CD4-positive, alpha-beta T cell treated with Interleukin-12 subunit alpha and Interleukin-12 subunit beta, for 1 hour (primary cell): ENCODE data around the gene SLC6A18.

ENCODE experiments used
- DNase-seq: peaks from one replicate; pipeline ENCODE4 v3.0.0-alpha.2; 2020

The SLC6A18 gene

DNA sequence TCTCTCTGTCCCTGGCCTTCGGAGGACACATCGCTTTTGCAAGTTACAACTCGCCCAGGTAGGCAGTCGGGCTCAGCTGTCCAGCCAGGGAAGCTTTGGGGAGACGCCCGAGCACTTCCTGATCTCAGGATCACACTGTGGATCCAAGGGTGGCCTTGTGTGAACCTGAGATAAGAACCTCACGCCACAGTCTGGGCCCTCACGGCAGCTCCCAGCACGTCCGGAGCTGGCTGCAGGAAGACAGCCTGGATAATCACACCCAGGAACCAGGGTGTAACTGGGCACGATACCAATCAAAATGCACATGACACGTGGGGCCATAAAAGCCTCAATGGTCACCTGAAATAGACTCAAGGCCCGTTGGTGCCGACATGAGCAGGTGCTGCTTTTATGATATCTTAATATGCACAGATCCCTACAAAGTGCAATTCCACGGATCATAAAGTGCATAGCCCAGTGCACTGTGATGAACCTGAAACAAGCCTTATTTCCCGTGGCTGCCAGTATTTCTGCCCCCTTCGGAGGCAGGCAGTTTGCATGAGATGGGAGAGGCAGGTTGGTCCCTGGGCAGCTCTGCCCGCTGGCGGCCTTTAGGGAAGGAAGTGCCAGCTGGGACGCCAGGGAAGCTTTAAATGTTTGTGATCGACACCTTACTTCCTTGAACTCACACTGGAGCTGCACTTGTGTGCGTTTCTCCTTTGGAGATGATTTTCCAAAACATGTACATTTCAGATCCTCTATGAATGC lies 14.5 kb downstream of the SLC6A18 start:
- no peak for DNase-seq

DNA sequence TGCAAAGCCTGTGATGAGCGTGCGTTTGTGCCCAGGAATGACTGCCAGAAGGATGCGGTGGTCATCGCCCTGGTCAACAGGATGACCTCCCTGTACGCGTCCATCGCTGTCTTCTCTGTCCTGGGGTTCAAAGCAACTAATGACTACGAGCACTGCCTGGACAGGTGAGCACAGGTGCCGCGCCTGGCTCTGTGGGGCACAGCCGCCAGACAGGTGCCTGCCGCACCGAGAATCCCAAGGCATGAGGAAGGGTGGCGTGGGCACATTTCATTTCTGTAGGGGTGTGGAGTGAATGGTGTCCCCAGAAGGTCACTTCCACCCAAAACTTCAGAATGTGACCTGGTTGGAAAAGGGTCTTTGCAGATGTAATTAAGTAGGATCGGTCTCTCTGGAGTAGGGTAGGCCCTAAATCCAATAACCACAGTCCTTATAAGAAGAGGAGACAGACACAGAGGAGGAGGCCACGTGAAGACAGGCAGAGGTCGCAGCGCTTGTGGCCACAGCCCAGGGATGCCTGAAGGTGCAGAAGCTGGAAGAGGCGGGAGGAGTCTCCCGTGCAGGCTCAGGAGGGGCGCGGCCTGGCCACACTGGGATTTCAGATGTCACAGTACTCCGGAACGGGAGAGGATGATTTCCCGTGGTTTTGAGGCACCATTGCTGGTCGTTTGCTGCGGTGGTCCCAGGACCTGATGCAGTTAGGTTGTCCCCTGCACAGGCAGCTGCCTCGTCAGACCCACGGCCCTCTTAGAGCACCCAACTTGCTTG lies 15.5 kb downstream of the SLC6A18 start:
- DNase-seq: no peak

DNA sequence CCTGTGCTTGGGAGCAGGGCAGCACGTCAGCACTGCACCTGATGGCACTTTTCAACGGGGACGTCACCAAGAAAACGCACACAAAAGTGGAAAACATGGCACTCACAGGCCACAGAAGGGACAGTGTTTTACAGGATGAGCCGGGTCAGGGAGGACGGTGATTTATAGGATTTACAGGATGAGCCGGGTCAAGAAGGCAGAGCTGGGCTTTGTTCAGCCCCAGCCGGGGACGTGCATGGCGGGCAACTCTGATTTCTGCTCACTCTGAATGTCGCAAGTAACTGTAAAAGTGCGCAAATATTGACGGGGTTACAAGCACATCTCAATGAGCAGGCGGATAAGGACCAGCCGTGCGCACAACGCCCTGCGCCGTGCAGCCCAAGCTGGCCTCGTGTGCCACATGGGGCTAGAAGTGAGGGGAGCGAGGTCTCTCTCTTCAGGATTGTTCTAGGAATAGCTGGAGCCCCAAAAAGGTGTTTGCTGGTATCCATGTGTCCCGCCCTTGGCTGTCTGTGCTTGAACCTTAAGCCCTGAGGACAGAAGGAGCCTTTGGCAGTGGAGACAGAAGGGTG lies 16.4 kb downstream of the SLC6A18 start:
- no peak for DNase-seq

DNA sequence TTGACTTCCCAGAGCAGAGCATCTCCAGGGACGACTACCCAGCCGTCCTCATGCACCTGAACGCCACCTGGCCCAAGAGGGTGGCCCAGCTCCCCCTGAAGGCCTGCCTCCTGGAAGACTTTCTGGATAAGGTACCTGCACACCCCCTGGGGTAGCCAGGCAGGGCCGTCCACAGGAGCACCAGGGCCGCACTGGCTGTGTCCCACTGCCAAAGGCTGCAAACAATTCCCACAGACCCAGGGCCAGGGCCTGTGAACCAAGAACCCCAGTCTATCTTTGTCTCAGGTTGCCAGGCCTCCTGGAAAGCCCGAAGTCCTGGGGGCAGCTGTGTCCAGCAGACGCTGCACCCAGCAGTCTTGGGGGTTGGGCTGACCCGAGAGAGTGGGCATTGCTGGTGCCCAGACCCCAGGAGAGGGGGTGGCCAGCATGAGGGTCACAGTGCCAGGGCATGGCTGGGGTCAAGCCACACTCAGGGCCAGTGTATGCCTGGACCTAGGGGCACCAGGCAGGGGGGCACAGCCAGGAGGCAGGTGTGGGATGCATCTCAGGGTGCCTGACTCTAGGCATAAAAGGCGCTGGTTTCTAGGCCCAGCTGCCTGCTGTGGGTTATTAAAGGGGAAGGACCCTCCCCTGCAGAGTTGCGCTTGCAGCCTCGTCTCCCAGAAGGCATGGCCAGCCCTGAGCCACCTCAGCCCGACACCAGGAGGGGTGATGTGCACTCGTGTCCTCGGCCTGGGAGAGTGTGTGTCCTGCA lies 17.7 kb downstream of the SLC6A18 start:
- DNase-seq: no peak

DNA sequence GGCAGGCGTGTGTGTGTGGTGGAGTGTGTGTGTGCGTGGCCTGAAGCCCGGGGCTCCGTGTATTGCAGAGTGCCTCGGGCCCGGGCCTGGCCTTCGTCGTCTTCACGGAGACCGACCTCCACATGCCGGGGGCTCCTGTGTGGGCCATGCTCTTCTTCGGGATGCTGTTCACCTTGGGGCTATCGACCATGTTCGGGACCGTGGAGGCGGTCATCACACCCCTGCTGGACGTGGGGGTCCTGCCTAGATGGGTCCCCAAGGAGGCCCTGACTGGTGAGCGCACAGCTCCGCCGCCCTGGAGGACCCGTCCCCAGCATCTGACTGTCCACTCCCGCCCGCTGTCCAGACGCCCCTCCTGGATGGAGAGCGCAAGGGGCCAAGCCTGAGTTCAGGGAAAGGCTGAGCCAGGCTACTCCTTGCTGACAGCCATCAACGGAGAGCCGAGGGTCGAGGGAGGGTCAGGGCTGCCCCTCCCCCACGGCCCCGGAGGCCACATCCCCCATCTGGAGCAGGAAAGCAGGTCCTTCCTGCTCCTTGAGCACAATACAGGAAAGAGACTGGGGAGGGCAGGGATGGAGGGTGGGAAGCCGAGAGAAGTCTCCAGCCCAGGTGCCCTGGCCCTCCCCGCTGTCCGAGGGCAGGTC lies 18.4 kb downstream of the SLC6A18 start:
- no peak for DNase-seq

DNA sequence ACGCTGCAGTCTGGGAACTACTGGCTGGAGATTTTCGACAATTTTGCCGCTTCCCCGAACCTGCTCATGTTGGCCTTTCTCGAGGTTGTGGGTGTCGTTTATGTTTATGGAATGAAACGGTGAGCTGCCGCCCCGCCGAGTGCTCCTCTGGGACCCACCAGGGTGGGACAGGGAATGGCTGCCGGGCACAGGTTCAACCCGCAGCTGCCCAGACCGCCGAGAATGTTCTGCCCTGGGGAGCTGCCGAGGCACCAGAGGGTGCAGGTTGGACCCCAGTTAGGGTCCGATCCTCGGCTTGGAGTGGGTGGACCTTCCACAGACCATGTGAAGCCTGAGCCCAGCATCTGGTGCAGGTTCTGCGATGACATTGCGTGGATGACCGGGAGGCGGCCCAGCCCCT lies 19.1 kb downstream of the SLC6A18 start:
- no peak for DNase-seq

DNA sequence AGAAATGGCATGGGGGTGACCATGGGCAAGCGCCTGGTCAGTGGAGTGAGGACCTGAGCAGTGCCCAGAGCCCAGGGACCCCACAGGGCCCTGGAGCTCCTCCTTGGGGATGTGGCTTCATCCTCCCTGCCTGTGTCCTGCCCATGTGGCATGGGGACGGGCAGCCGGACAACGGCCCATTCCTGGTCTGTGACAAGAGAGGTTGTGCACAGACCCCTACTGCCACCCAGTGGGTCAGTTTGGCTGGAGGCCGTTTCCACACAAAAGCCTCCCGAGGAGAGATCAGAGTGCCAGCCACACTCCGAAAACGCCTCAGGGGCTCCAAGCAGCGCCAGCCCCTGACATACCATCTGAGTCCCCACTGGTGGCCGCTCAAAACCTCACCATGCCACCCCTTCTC lies 19.8 kb downstream of the SLC6A18 start:
- DNase-seq: no peak

DNA sequence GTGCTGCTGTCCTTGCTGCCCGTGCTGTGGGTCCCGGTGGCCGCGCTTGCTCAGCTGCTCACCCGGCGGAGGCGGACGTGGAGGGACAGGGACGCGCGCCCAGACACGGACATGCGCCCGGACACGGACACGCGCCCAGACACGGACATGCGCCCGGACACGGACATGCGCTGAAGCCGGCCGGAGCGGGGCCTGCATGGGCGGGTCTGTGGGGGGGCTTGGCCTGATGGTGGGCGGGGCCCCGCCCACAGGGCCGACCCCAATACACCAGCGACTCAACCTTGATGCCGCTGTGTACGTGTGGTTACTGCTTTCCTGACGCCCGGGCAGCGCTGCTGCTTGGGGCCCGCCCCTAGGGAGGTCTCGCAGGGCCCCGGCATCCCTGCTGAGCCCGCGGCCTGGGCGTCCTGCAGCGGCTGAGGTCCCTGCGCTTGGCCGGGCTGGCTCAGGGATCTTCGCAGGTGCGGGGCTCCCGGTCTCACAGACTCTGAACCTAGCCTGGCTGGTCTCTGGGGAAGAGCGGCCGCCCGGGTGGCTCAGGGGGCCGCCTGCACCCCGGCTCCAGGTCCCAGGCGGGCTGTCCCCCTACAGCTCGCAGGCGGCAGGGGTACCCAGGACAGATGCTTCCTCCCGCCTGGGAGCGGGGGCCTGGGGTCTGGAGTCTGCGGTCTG lies 20.9 kb downstream of the SLC6A18 start:
- DNase-seq: no peak

DNA sequence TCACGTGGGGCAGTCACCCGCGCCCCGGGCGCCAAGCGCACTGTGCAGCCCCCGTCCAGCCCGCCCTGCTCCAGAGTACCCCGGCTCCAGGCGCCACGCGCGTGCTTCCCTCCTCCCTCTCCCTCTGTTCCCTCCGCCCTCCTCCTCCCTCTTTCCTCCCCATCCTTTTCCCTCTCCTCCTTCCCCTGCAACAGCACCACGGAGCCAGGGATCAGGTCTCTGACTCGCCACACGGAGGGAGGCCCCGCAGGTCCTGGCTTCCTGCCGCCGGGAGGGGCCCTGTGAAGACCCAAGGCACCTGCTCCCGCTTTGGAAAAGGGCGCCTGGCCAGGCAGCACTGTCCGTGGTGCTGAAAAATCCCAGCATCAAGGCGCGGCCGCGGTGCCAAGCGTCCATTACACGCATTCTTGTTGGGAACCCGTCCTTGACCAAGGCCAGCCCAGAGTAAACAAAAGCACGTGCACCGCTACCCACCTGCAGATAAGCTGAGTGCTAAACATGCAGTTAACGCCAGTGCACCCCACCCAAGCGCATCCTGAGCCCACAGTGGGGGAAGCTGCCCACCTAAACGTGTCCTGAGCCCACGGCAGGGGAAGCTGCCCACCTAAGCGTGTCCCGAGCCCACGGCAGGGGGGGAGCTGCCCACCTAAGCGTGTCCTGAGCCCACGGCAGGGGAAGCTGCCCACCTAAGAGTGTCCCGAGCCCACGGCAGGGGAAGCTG lies 21.7 kb downstream of the SLC6A18 start:
- no peak for DNase-seq

DNA sequence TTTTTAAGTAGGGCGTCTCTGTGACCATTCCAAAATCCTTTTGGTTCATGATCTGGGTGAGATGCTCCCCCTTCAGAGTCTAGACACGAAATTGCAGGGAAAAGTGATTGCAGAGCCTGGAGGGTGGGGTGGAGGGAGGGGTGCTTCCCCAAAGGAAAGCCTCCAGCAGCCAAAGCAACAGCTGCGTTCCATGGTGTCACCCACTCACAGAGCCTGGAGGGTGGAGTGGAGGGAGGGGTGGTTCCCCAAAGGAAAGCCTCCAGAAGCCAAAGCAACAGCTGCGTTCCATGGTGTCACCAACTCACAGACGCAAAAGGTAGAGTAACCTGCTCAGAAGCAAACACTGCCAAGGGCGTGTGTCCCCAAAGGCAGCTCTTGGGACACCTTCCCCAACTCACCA lies 22.6 kb downstream of the SLC6A18 start:
- DNase-seq: no peak

DNA sequence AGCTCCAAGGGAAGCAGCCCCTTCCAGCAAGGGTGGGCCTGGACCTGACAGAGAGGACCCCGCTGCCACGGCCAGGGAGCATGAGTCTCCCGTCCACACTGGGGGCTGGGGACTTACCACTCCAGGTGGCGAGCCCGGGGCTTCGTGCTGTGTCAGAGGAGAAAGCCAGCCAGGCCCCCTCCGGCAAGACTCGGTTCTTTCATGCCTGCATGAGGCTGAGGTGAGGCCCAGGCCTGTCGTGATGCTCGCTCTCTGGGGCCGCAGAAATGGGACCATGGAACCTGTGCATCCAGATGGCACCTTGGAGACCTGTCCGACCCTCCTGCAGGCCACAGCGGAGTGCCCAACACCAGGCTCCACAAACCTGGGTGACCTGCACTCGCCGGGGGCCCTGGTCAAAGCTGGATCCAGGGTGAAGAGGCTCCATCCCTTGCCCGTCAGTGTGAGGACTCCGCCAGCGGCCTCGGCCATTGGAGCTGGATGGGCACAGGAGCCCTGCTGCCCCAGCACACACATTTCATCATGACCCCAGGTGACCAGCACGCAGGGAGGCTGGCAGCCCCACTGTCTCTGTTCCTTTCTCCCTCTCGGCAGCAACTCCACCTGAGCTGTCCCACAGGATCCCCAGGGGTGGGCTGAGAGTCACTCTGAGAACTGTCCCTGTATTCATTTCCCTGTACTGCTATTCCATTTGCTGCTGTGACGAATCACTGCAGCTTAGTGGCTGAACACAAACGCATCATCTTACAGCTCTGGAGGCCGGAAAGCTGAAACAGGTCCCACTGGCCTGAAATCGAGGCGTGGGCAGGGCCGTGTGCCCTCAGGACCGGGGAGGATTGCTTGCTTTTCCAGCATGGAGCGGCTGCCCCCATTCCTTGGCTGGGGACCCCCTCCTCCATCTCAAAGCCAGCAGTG lies 24.4 kb downstream of the SLC6A18 start:
- no peak for DNase-seq

DNA sequence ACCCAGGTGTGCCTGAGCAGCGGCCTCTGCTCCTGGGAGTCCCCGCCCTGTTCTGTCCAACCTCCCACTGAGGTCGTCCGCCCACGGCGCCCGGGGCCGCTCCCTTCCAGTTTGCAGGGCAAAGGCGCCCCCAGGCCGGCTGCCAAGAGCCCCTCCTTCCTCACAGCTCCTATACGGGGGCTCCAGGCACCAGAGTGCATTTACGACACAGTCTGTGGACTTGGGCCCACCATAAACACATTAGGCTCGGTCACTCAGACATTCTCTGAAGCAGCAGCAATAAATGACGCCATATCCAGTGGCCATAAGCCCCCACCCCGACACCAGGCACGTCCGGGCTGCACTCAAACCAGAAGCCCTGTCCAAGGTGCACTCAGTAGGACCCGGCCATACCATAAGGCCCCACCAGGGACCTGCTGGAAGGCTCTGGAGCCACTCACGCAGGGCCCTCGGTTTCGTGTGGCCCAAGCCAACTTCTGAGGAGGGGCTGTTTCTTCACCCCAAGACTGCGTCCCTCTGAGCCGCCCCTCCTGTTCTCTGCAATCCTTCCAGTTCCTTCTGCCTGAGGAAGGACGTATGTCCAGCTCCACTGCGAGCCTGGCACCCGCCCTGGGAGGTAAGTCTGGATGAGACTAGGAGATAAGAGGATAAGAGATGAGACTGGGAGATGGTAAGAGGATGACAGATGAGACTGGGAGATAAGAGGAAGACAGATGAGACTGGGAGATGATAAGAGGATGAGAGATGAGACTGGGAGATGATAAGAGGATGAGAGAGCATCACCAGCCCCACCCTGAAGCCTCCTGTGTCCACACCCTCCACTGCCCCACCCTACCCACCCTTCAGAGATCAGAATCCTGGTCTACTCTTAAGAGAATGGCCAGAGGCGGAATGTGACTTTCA lies 26.7 kb downstream of the SLC6A18 start:
- DNase-seq: no peak

DNA sequence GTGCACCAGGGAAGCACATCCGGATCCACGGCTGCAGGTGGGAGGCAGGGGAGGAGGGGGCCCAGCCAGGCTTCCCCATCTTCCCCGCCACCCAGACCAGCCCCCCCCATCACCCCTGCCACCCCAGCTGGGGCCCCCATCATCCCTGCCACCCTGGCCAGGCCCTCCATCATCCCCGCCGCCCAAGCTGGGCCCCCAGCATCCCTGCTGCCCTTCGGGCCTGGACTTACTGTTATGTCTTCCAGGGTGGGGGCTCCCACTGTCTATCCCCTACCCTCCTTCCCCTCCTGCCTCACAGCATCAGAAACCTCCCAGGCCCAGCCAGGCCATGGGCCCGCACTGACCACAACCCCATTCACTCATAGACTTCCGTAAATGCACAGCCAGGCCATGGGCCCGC lies 27.5 kb downstream of the SLC6A18 start:
- no peak for DNase-seq

DNA sequence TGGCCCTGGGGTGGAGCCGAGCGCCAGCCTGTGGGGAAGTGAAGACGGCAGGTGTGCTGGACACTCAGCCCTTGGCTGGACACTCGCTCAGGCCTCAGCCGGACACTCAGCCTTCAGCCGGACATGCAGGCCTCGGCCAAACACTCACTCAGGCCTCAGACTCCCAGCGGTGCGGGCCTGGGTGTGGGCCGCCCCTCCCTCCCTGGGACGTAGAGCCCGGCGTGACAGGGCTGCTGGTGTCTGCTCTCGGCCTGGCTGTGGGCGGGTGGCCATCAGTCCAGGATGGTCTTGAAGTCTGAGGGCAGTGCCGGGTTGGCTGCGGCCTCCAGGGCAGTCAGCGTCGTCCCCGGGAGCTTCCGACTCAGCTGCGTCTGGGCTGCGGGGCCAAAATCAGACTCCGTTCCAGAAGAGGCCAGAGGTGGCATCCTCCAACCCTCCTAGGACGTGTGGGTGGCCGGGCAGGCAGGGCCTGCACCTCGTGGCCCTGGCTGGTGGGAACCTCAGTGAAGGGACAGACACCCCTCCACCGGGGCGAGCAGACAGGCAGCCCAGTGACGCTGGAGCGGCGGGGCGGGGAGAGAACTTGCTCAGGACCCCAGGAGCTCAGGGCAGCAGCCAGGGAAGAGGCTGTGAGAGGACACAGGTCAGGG lies 28.4 kb downstream of the SLC6A18 start:
- DNase-seq: no peak

DNA sequence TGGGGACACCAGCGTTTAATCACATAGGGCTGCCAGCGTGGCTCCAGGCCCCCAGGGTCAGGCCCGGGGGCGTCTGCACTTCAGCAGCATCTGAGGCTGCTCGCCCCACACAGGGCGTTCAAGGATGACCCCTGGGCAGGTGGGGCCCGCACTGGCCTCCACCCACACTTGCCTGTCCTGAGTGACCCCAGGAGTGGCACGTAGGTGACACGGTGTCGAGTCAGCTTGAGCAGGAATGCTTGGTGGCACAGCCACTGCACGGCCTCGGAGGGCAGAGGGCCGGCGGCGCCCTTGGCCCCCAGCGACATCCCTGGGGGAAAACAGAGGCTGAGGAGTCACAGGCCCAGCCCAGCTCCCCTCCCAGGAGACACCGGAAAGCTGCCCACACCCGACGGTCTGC lies 29.0 kb downstream of the SLC6A18 start:
- no peak for DNase-seq

DNA sequence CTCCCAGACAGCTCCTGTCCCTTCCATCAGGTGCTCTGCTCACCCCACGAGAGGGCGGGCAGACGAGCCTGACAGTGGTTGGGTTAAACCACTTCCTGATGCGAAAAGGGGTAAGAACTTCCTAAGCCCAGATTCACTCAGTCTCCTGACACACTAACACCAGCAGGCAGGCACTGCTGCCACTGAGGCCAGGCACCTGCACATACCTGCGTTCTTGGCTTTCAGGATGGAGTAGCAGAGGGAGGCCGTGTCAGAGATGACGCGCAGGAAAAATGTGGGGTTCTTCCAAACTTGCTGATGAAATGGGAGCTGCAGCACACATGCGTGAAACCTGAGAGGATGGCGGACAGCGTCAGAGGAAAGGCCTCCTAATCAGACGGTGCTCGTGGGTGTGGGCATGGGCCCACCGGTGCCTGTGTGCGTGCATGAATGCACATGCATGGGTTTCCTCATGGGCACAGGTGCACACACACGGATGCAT lies 29.9 kb downstream of the SLC6A18 start:
- DNase-seq: peak; percentile 61

DNA sequence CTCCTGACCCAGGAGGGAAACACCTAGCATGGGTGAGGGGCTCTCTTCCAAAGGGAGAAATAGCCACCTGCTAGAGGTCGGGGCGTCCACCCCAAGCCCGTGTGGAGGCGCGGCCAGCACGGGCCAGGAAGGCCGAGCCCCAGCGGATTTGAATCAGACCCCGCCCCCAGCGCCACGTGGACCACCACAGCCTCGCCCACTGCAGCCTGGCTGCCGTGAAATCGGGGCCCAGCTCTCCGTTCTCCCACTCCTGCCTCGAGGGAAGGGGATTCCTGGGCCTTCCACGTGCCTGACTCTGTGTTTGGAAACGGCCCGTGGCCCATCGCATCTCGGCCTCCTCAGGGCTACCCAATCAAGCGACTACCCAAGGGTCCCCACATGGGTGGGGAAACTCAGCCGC lies 31.6 kb downstream of the SLC6A18 start:
- DNase-seq: no peak

DNA sequence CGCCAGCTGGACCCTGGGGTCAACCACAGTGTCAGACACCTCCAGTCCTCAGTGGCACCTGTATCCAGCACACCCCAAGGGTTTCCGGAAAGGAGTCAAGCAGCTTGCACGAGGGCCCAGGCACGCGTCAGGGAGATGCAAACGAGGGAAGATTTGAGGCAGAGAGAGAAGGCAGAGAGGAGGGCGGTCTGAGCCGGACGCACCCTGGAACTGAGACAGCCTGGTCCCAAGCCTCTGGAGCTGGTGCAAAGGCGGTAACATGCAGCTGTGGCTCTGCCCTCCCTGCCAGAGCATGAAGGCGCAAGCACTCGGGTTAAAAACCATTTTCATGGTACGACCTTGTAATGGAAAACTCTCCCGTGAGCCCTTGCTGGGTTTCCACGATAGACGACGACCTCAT lies 32.2 kb downstream of the SLC6A18 start:
- no peak for DNase-seq

DNA sequence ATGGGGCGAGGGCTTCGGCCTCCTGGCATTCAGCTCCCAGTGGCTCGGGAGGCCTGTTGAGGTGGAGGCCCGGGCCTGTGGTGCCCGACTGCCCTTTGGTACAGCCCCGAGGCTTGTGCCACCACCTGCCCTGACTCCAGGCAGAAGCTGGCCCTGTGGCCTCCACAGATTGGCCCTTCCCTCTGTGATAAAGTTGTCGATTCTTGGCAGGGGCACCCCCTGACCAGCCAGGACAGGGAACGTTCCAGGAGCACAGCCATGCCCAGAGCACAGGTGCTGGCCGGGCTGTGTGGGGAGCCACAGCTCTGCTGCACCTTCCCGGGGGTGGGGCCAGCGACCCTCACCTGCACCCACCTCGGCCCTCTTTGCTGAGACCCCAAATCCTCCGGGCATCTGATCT lies 32.7 kb downstream of the SLC6A18 start:
- DNase-seq: no peak
